Measurements from ENCODE around the gene RAP1GDS1.

Gene RAP1GDS1, protein sequence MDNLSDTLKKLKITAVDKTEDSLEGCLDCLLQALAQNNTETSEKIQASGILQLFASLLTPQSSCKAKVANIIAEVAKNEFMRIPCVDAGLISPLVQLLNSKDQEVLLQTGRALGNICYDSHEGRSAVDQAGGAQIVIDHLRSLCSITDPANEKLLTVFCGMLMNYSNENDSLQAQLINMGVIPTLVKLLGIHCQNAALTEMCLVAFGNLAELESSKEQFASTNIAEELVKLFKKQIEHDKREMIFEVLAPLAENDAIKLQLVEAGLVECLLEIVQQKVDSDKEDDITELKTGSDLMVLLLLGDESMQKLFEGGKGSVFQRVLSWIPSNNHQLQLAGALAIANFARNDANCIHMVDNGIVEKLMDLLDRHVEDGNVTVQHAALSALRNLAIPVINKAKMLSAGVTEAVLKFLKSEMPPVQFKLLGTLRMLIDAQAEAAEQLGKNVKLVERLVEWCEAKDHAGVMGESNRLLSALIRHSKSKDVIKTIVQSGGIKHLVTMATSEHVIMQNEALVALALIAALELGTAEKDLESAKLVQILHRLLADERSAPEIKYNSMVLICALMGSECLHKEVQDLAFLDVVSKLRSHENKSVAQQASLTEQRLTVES

DNA sequence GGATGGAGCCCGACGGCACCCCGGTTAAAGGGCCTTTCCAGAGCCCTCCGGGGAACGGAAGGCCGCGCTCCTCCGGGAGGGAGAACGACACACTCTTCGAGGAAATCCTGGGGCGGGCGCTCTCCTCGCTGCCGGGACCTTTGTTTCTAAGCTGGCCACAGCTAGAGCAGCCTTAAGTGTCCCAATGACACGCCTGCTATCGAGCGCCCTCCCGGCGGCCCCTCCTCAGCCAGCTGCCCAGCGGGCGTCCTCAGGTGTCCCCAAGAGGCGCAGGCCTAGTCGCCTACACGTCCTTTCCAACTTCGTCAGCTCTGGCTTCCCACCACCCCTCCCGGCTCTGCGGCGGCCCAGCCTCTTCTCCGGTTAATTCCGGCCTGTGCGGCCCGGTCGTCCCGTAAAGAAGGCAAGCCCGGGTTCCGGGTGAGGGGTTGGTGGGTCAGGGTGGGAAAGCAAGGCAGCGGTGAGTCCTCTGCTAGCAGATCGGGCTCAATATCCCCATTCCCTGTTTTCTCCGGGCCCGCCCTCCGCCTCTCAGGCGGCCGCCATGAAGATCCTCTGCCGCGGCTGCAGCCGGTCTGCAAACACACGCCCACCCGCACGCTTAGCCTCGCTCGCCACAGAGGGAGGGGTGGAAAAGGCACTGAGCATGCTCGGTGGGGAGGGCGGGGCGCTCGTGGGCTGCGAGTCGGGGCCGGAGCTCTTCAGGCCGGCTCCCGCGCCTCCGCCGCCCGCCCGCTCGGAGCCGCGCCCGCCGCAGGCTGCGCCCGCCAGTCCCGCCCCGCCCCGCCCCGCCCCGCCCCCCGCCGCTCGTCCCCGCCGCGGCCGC is at the start of gene RAP1GDS1:
Gene RAP1GDS1, plus strand, starts transcription at position 806 of the 826 bp plus-strand sequence. CDS start 182 bp downstream, outside the sequence.
- peak; percentile 82 for DNase-seq (ENCODE audit: low read depth)

DNA sequence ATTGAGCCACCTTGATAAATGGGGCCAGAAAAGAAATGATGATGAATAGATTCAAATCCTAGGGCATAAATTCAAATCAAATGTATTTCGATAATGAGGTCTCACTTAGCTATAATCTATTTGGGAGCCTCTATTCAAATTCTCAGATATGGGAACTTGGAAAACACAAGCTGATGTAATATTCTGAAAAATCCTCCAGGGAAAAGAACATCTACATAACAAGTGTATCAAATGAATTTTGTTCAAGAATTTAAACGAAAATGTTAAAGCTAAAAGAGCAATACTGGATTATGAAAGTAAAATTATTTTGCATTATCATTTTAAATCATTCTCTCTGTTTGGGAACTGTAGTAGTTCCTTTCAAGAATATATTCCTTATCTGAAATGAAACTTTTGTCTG is 38.9 kb upstream of the RAP1GDS1 start:
- no peak for DNase-seq (ENCODE audit: low read depth)

DNA sequence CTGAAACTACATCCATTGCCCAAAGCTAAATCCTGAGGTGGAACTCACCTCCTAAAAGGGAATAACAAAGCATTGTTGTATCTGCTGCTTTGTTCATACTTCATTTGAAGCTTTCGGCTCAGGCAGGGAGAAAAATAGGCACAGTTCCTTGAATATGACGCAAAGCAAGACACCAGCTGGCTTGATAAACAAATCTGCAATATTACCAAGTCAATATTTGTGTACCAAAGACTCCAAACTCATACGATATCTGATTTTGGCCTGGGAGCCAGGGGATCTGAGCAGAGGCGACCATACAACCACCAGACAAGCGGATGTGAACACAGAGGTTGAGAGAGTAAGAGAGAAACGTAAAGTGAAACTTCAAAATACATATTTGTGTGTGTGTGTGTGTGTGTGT is 34.8 kb upstream of the RAP1GDS1 start:
- no peak for DNase-seq (ENCODE audit: low read depth)

DNA sequence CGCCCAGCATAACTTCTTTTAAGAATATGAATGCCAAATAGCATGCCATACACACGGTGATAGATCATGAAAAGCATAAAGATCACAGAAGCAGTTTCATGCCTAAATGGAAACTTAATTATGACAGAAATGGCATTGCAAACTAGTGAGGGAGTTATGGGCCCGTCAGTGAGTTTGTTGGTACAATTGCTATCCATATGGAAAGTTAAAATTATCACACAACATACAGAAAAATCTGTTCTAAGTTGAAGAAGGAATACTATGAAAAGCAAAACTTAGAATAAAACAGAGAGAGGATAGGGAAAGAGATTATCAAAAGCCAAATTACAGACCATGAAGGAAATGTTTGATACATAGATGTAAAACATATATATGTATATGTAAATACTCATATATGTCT is 30.2 kb upstream of the RAP1GDS1 start:
- no peak for DNase-seq (ENCODE audit: low read depth)

DNA sequence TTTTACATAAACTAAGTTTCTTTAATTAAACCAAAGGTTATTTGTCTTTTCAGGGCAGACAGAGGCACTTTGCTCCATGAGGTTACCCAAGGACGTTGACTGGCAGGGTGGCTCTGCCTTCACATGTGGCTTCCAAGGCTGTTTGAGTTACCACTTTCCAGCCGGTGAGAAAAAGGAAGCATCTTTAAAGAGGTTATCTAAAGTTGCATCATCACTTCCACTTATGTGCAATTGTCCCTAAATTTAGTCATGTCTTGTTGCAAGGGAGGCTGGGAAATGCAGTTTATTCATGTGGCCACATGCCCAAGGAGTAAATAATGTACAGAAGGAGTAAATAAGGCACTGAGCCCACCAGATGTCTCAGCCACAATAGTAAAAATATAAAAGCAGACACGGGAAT is 29.0 kb upstream of the RAP1GDS1 start:
- DNase-seq (ENCODE audit: low read depth), result no peak

DNA sequence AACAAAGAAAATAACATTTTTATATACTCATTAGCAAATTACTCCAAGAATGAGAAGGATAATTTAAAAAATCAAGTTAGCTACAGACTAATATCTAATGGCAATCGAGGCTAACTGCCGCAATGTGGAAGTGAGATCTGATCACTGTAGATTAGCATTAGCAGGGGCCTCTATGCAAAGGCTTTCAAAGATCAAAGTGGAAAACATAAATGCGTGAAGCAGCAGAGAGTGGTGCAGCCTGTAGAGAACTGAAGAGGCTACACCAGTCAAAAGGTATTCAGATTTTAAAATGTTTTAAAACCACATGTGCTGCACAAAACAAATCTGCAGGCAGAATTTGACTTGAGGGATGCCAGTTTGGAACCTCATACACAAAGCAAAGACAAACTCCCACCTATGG is 24.0 kb upstream of the RAP1GDS1 start:
- DNase-seq (ENCODE audit: low read depth), result no peak

DNA sequence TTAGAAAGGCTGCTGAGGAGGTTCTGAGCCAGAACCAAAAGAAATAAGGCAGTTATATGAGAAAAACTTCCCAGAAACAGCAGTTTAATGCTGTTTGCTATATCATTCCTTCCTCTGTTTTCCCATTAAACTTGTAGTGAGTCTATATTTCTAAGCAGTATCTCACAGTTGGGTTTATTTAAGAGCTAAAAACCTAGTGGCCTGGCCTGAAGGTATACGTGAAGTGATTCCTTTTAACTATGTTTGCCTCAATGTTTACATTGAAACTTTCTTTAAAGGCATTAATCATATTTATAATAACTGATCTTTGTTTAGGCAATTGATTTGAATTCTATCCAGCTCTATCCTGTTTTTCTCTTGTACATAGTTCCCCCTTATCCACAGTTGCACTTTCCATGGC is 19.1 kb upstream of the RAP1GDS1 start:
- no peak for DNase-seq (ENCODE audit: low read depth)

DNA sequence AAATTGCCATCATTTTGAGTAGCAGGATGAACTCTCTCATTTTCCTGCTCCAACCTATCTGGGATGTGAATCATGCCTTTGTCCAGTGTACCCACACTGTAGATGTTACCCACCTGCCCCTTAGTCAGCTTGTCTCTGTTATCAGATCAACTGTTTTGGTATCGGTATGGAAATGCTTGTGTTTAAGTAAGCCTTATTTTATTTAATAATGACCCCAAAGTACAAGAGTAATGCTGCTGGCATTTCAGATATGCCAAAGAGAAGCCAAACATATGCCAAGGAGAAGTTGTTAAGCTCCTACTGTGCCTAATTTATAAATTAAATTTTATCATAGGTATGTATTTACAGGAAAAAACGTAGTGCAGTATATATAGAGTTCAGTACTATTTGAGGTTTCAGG is 18.6 kb upstream of the RAP1GDS1 start:
- DNase-seq (ENCODE audit: low read depth), result no peak

DNA sequence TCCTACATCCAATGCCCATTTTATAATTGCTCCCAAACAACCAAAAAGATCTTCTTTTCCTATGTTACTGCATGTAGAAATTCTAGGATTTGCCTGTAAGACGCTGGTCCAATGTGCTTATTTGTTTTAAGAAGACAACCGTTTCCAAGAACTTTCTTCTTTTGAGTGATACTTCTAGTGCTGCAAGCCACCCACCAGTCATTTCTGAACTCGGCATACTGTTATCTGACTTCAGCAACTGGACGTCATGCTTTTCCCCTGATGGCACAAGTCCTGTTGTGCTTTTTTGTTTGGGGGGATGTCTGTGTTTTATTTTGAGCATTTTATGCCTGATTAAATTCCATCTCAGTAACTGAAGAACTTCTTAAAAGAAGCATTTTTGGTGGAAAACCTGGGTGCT is 16.0 kb upstream of the RAP1GDS1 start:
- no peak for DNase-seq (ENCODE audit: low read depth)

DNA sequence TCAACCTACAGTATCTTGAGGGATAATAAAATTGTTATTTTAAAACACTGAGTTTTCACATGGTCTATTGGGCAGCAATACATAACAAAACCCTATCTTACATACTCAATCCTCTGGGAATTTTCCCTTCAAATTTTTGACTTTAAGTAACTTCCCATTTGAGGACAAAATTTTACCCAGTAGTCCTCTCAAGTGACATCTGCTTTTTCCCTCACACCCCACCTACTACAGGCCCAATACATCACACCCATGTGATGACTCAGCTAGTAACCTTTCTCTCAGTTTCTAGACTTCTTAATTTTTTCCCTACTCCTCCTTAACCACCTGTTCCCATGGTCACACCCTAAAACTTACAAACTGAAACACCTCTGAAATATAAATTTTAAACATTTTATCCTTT is 12.2 kb upstream of the RAP1GDS1 start:
- no peak for DNase-seq (ENCODE audit: low read depth)

DNA sequence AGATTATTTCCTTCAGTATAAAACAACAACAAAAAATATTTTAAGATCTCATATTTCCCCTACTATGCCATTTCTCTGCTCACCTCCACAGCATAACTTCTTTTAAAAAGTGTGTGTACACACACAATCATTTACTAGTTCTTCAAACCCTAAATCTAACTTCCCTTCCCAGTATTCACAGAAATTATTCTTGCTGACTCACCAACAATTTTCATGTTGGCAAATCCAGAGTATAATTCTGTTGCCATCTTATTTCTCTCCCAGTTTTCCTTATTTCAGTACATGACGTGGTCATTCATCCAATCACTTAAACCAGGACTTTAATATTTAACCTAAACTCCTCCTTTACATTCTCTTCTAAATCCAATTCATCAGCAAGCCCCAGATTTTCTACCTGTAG is 11.4 kb upstream of the RAP1GDS1 start:
- no peak for DNase-seq (ENCODE audit: low read depth)

DNA sequence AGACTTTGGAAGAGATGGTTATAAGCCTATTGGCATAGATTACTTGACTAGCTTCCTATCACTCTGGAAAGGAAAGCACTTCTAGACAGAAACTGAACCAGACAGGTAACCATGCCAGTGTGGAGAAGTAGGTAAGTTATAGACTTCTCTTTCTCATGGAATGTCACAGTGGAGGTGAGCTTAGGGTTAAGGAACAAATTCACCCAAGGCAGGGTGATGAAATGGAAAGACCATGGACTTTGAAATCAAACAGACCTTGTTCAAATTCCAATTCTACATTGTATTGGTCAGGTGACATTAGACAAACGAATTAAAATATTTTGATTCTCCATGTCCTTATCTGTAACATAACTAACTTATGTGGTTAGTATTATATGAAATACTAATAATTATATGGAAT is 7.7 kb upstream of the RAP1GDS1 start:
- DNase-seq (ENCODE audit: low read depth), result no peak

DNA sequence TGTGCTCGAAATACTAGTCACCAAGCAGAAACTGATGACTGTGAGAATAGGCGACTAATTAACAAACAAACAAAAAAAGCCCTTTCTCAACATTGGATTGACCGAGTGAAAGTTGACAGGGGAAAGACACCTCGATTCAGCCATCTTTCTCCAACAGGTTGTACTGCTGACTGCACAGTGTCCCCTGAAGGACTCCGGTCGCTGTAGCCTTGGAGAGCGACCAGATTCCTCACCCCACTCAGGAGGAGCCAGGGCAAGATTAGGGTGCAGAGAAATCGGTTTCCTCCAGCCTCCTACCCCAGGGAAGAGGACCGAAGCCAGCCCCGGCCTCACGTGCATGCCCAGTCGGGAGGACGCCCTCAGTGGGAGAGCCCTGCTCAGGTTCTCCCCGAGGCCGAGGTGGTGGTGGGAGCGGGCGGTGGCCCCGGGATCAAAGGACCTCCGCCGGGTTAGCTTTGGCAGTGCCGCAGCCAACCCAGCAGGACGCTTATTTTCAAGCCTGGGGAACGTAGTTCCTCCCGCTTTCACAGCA is 1.1 kb upstream of the RAP1GDS1 start:
- DNase-seq (ENCODE audit: low read depth), result no peak

DNA sequence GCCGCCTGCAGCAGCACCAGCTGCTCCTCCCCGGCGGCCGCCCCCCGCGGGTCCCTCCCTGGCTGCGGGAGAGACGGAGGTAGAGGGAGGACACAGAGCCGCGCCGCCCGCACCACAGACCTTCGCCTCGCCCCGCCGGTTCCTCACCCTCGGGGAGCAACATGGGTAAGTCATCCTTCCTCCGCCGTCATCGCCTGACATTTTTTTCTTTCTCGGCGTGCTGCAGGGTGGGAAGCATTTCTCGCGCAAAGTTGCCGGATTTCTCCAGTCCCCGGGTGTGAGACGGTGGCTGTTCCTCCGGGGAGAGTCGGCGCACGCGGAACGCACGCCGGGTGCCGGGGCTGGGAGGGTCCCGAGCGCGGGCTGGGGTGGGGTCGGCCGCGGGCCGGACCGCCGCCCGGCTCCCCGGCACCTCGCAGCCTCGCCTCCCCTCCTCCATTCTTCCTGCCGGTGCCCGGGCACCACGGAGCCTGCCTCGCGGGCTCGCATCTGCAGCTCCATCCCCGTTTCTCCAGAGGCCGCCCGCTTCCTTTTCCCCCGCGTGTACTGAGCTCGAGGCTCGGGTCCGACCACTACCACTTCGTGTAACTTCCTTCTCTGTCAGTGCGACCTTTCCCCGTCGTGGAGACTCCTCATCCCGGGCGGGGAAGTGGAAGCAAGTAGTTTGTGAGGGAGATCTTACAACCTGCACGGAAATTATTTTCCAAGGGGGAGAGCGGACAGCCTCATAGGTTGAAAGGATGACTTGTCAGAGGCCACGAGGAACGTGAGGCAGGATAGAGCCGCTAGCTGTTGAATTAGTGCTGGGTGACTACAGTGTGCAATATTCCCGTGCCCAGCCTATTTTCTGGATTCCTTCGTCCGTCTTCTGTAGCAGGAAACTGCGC is 464 bp downstream of the RAP1GDS1 start:
- DNase-seq (ENCODE audit: low read depth), result peak; percentile 79

DNA sequence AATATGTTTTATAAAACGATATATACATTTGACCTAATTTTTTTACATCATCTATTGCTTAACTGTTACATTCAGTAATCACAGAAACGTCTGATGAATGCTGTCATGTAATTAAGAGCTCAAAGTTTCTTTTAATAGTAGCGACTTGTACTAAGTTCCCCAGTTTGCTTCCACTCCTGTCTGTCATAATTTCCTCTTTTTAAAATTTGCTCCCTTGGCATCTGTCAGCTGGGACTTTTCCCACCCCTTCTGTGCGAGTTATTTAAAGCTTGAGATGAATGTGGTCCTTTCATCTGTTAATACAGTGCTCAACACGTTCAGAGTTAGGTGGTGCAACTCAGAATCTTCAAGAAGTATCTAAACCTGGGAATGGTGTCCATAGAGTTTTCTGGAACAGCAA is 1.2 kb downstream of the RAP1GDS1 start:
- DNase-seq (ENCODE audit: low read depth), result no peak

DNA sequence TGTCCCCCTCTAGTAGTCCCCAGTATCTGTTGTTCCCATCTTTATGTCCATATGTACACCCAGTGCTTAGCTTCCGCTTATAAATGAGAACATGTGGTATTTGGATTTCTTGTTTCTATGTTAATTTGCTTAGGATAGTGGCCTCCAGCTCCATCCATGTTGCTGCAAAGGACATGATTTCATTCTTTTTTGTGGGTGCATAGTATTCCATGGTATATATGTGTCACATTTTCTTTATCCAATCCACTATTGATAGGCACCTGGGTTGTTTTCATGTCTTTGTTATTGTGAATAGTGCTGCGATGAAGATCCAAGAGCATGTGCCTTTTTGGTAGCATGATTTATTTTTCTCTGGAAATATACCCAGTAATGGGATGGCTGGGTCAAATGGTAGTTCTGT is 6.3 kb downstream of the RAP1GDS1 start:
- DNase-seq (ENCODE audit: low read depth), result no peak

DNA sequence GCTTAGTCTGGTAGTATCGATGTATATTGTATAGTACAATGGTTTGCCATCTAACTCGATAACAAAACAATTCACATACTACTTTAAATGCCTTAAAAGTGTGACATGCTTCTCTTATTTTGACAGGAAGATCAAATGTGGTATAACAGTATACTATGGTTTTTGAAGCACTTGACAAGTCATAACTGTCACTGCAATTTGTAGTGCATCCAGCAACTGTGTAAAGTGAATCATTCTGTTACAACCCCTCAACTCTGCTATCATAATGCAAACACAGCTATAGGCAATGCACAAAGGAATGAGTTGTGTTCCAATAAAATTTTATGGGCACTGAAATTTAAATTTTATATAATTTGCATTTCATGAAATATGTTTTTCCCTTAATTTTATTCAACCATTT is 14.0 kb downstream of the RAP1GDS1 start:
- no peak for DNase-seq (ENCODE audit: low read depth)

DNA sequence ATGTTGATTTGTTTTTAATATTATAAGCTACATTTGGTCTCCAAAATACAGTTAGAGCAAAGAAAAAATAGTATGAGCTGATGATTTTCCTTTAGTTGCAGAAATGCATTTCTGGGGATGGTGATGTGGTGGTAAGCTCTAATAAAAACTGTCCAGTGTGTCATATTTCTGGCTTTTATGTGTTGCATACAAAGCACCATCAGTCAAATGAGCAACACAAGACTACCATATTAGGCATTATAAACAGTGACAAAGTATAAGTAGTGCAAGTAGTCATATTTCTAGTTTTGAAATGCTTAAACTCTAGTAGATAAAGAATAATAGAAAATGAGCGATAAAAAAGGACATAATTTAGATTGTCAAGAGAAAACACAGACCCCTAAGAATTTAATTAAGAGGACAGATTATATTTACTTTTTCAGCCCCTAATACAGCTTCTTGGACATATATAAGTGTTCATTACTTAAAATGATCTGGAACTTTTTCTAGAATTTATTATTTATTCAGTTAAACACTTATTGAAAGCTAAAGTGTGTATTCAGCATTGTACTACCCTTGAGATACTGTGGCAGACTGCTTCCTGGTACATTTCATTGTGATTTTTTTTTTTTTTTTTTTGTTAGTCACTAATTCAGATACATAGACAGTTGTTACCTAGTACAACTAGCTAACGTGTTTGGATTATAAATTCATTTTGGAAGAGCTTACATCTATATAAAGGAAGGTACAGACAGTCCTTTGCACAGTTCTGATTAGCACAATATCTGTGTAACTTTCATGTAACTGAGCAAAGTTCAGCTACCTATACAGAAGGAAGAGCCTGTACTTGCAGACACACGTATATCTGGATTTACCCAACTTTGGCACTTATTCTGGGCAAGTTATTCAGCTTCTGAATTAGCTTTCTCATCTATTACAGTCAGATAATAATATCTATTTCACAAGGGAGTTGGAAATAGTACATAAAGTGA is 22.3 kb downstream of the RAP1GDS1 start:
- DNase-seq (ENCODE audit: low read depth), result no peak

DNA sequence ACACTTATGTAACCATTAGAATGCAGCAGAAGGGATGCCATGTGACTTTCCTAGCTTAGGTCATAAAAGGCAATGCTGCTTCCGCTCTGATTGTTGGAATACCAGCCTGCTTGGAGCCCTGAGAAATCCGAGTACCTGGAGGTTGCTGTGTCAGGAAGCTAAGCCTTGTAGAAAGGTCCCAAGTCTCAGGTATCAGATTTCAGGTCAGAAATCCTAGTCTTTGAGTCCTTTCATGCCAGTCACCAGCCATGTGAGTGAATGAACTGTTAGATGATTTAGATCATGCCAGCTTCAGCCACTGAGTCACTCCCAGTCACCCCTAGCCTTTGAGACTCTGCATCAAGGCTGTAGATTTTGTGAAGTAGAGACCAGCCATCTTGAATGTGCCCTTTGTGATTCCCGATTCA is 23.5 kb downstream of the RAP1GDS1 start:
- DNase-seq (ENCODE audit: low read depth), result no peak

DNA sequence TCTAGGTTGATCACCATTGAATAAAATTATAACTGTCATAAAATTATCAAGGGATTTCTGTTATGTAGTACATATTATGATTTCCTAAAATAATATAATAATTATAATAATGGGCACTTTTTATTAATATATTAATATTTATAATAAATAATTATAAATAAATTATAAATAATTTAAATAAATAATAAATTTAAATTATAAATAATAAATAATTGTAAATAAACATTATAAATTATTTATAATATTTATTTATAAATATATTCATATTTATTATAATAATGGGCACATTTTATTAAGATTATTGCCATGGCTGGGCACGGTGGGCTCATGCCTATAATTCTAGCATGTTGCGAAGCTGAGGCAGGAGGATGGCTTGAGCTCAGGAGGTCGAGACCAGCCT is 24.5 kb downstream of the RAP1GDS1 start:
- DNase-seq (ENCODE audit: low read depth), result no peak
